Measurements from ENCODE around the gene PLA2G12B. TPM values are rescaled to one million over a fixed set of nuclear protein-coding genes. Genes with fewer than 3 reads are reported as not detected.

Gene PLA2G12B
- total and polyA plus RNA-seq, 4 donors: 31.9 to 60.2 (median 47.3) TPM

GRCh38 chr10:72981882-72982529 lies 27.4 kb upstream of the PLA2G12B start (continued):
- TF ChIP-seq REST (IDR thresholded peaks at IDR 0.05): no peak
- no peak for TF ChIP-seq CTCF (IDR thresholded peaks at IDR 0.05; ENCODE audit: low read depth, low read length, missing input control)

GRCh38 chr10:72981028-72981881 lies 26.6 kb upstream of the PLA2G12B start:
- no peak overlapping the region for H3K27ac ChIP-seq (ENCODE audit: low read depth in 1 of 2, low read length in 2 of 2)
- no peaks in the 10 kb centered on the region for H3K36me3 ChIP-seq (ENCODE audit: control insufficient read depth in 4 of 4, insufficient read depth in 3 of 4, low read depth in 1 of 4, low read length in 3 of 4)
- H3K9me3 ChIP-seq (ENCODE audit: control insufficient read depth in 4 of 4, low read length in 3 of 4): peaks cover 0 to 25% (median 3%) of the 10 kb centered on the region in 4 donors
- H3K27me3 ChIP-seq (ENCODE audit: control insufficient read depth in 4 of 4, insufficient read depth in 4 of 4, low read length in 3 of 4): no peaks in the 10 kb centered on the region
- DNase-seq (ENCODE audit: low spot score): no peak
- no peaks in the 10 kb centered on the region for H3K4me1 ChIP-seq (ENCODE audit: control insufficient read depth in 4 of 4, insufficient read depth in 4 of 4, low read length in 3 of 4)
- TF ChIP-seq HNF4G (IDR thresholded peaks at IDR 0.05) (no peak), GABPA (IDR thresholded peaks at IDR 0.05 in 1 of 2, conservative IDR thresholded peaks at IDR 0.05 in 1 of 2) (no peak), ZBTB33 (IDR thresholded peaks at IDR 0.05) (no peak), MAX (IDR thresholded peaks at IDR 0.05) (no peak), YY1 (IDR thresholded peaks at IDR 0.05) (no peak), SP1 (IDR thresholded peaks at IDR 0.05) (no peak), TAF1 (conservative IDR thresholded peaks at IDR 0.05) (no peak), NR2F2 (IDR thresholded peaks at IDR 0.05) (no peak), FOXA1 (IDR thresholded peaks at IDR 0.05) (no peak), REST (IDR thresholded peaks at IDR 0.05) (no peak), JUND (IDR thresholded peaks at IDR 0.05) (no peak), EGR1 (IDR thresholded peaks at IDR 0.05; ENCODE audit: low read depth in 2 of 2) (no peak)
- no peak overlapping the region for H3K4me3 ChIP-seq (ENCODE audit: low read depth in 1 of 3, low read length in 3 of 3)
- no peak overlapping the region for H3K9ac ChIP-seq (ENCODE audit: low read depth in 1 of 2, low read length in 2 of 2)
- 88% methylated on average over 4 of the region's 4 CpGs for WGBS
